Endodermal cell (in vitro differentiated cells): ENCODE results near the gene S100A11. TPM values are rescaled to one million over a fixed set of nuclear protein-coding genes. Genes with fewer than 3 reads are reported as not detected.

Source experiments
- DNase-seq: peaks from one replicate; pipeline ENCODE4 v3.0.0-alpha.2; 2017
- H3K27ac ChIP-seq: 2 replicates; pipeline ENCODE4 v1.5.1; 2013; ENCODE audit warnings: mild to moderate bottlenecking, low read depth, low read length, moderate library complexity
- H3K27me3 ChIP-seq: 2 replicates; pipeline ENCODE4 v1.6.1; 2013; ENCODE audit warnings: mild to moderate bottlenecking, low read length, moderate library complexity; ENCODE audit not compliant: insufficient read depth, control insufficient read depth, poor library complexity, severe bottlenecking
- H3K36me3 ChIP-seq: 2 replicates; pipeline ENCODE4 v1.7.0; 2013; ENCODE audit warnings: mild to moderate bottlenecking, low read length, moderate library complexity; ENCODE audit not compliant: control insufficient read depth, insufficient read depth
- H3K4me1 ChIP-seq: one replicate; pipeline ENCODE4 v1.7.0; 2013; ENCODE audit warnings: low read length; ENCODE audit not compliant: control insufficient read depth, insufficient read depth
- H3K4me3 ChIP-seq: 2 replicates; pipeline ENCODE4 v1.5.1; 2013; ENCODE audit warnings: mild to moderate bottlenecking, low read length, moderate library complexity
- H3K9ac ChIP-seq: 2 replicates; pipeline ENCODE4 v1.6.1; 2013; ENCODE audit warnings: mild to moderate bottlenecking, low read length, moderate library complexity; ENCODE audit not compliant: poor library complexity, severe bottlenecking; ENCODE audit errors: extremely low read depth
- H3K9me3 ChIP-seq: 2 replicates; pipeline ENCODE4 v1.6.1; 2013; ENCODE audit warnings: mild to moderate bottlenecking, low read length, moderate library complexity; ENCODE audit not compliant: control insufficient read depth
- H3K27ac Mint-ChIP-seq: 2 replicates; pipeline ENCODE4 v1.8.0; 2020; ENCODE audit warnings: mixed read lengths
- H3K27me3 Mint-ChIP-seq: 2 replicates; pipeline ENCODE4 v1.8.0; 2021; ENCODE audit warnings: mild to moderate bottlenecking, mixed read lengths; ENCODE audit not compliant: insufficient read depth
- H3K36me3 Mint-ChIP-seq: 2 replicates; pipeline ENCODE4 v1.8.0; 2020; ENCODE audit warnings: low read depth, mixed read lengths
- H3K4me1 Mint-ChIP-seq: 2 replicates; pipeline ENCODE4 v1.8.0; 2020; ENCODE audit warnings: mixed read lengths
- H3K4me3 Mint-ChIP-seq: 2 replicates; pipeline ENCODE4 v1.8.0; 2020; ENCODE audit warnings: mild to moderate bottlenecking, moderate library complexity, mixed read lengths
- H3K9me3 Mint-ChIP-seq: 2 replicates; pipeline ENCODE4 v1.8.0; 2020; ENCODE audit warnings: mild to moderate bottlenecking, mixed read lengths
- CTCF ChIP-seq: fragments of 200-600 bp; sonication (generic); conservative IDR thresholded peaks from 2 replicates; pipeline ENCODE4 v1.5.0; 2021; ENCODE audit warnings: antibody characterized with exemption, mild to moderate bottlenecking
- WGBS, 2 experiments: methylation state at CpG; one replicate each; pipeline versions ENCODE4 v1.1.5 to v1.1.7; 2013; ENCODE audit warnings: missing lambda C conversion rate in 2 of 2, mixed read lengths in 1 of 2; ENCODE audit not compliant: insufficient coverage in 1 of 2, insufficient read length in 1 of 2; 5-methylcytosine and 5-hydroxymethylcytosine counted together
- total RNA-seq, 2 donors: library from RNA; stranded (reverse); fragmentation: NEBNext Ultra II Directional in 1 of 2; extraction: Animal tissue kit (Norgen Biotek cat#: 25700) in 1 of 2; gene quantifications; 2 replicates in 1 of 2; 3 replicates in 1 of 2; pipeline ENCODE4 v1.2.1, GENCODE V29; 2021

Gene S100A11
- total RNA-seq, 2 donors from 2014 or later = 163 to 248 TPM

- no peak overlapping the region for H3K27ac Mint-ChIP-seq
- peaks cover 54% of the 10 kb centered on the region for H3K27me3 Mint-ChIP-seq
- no peaks in the 10 kb centered on the region for H3K9me3 ChIP-seq
- peaks cover 6% of the 10 kb centered on the region for H3K4me1 ChIP-seq
- H3K27ac ChIP-seq = no peak overlapping the region
- WGBS, 2 experiments = 65 to 68% methylated on average over 4 of the region's 4 CpGs
- no peak overlapping the region for H3K4me3 Mint-ChIP-seq
- peaks cover 32% of the 10 kb centered on the region for H3K4me1 Mint-ChIP-seq
- no peak overlapping the region for H3K4me3 ChIP-seq
- TF ChIP-seq CTCF = no peak
- H3K36me3 Mint-ChIP-seq = no peaks in the 10 kb centered on the region
- no peaks in the 10 kb centered on the region for H3K9me3 Mint-ChIP-seq
- no peak overlapping the region for H3K9ac ChIP-seq
- DNase-seq = no peak
- H3K36me3 ChIP-seq = no peaks in the 10 kb centered on the region
- peaks cover 32% of the 10 kb centered on the region for H3K27me3 ChIP-seq
These were observed 31.4 kb downstream of the S100A11 start for GRCh38 chr1:152005360-152005912.

- H3K27me3 ChIP-seq = peaks cover 40% of the 10 kb centered on the region
- peaks cover 6% of the 10 kb centered on the region for H3K4me1 ChIP-seq
- H3K9me3 ChIP-seq = no peaks in the 10 kb centered on the region
- peaks cover 34% of the 10 kb centered on the region for H3K4me1 Mint-ChIP-seq
- no peak overlapping the region for H3K27ac Mint-ChIP-seq
- no peak overlapping the region for H3K4me3 Mint-ChIP-seq
- no peak overlapping the region for H3K9ac ChIP-seq
- H3K36me3 Mint-ChIP-seq = no peaks in the 10 kb centered on the region
- H3K27ac ChIP-seq = no peak overlapping the region
- no peaks in the 10 kb centered on the region for H3K9me3 Mint-ChIP-seq
- peak; percentile 66 for TF ChIP-seq CTCF
- peaks cover 60% of the 10 kb centered on the region for H3K27me3 Mint-ChIP-seq
- H3K4me3 ChIP-seq = no peak overlapping the region
- H3K36me3 ChIP-seq = no peaks in the 10 kb centered on the region
- peak; percentile 81 for DNase-seq
- 50 to 69% methylated on average over 2 to 4 of the region's 4 CpGs for WGBS, 2 experiments
These were observed 32.9 kb downstream of the S100A11 start for GRCh38 chr1:152003846-152004442.

GRCh38 chr1:152002960-152003359 lies 33.8 kb downstream of the S100A11 start:
- H3K4me3 Mint-ChIP-seq = no peak overlapping the region
- H3K27ac ChIP-seq = no peak overlapping the region

More at GRCh38 chr1:152002960-152003359, 33.8 kb downstream of the S100A11 start:
- peaks cover 34% of the 10 kb centered on the region for H3K4me1 Mint-ChIP-seq
- no peak for DNase-seq
- TF ChIP-seq CTCF = no peak
- Histone ChIP-seq H3K4me3 (no peak overlapping the region), H3K36me3 (no peaks in the 10 kb centered on the region), H3K27me3 (peaks cover 34% of the 10 kb centered on the region), H3K9me3 (no peaks in the 10 kb centered on the region), H3K4me1 (peaks cover 6% of the 10 kb centered on the region), H3K9ac (no peak overlapping the region)
- 91 to 100% methylated on average over 1 to 3 of the region's 3 CpGs for WGBS, 2 experiments
- H3K27me3 Mint-ChIP-seq = peaks cover 68% of the 10 kb centered on the region
- H3K9me3 Mint-ChIP-seq = no peaks in the 10 kb centered on the region
- no peak overlapping the region for H3K27ac Mint-ChIP-seq
- H3K36me3 Mint-ChIP-seq = no peaks in the 10 kb centered on the region
